PFSK-1 (cell line): Measurements from ENCODE around the gene CROCC2.

Experiments
- FOXP2 ChIP-seq: optimal IDR thresholded peaks from 2 replicates; pipeline ENCODE3; 2011; ENCODE audit warnings: borderline replicate concordance, control low read depth, inconsistent platforms; ENCODE audit not compliant: insufficient read depth; ENCODE audit errors: extremely low read length, extremely low read depth
- POLR2AphosphoS5 ChIP-seq: IDR thresholded peaks from 2 replicates; pipeline ENCODE4 v1.6.1; 2012; ENCODE audit warnings: low read depth, mild to moderate bottlenecking, control low read depth, low read length, moderate library complexity

GRCh38 chr2:240905176-240905781, 857 bp upstream of the CROCC2 start:
- TF ChIP-seq FOXP2 (no peak), POLR2AphosphoS5 (no peak)
